Measurements from ENCODE around the gene INSIG1.

Gene INSIG1

GRCh38 chr7:155297517-155298287 is at the start of gene INSIG1:
Gene INSIG1, plus strand, starts transcription at chr7:155297878. Its CDS starts 408 bp downstream, at chr7:155298286.
- ATAC-seq (peak; percentile 60), DNase-seq (peak; percentile 91 to 96)
- H3K27ac Mint-ChIP-seq, result peak within 1 kb of the TSS; percentile 97 to 98
- H3K27me3 Mint-ChIP-seq, result peaks cover 16% of the 10 kb centered on the region
- H3K9me3 Mint-ChIP-seq, result no peaks in the 10 kb centered on the region
- H3K4me1 Mint-ChIP-seq, result peaks cover 40% of the 10 kb centered on the region
- peak within 1 kb of the TSS; percentile 93 to 97 for H3K4me3 Mint-ChIP-seq

- Mint-ChIP-seq H3K27ac (no peak overlapping the region), H3K27me3 (peaks cover 4% of the 10 kb centered on the region), H3K4me1 (no peaks in the 10 kb centered on the region), H3K4me3 (no peak overlapping the region), H3K9me3 (peaks cover 0 to 4% of the 10 kb centered on the region in 2 donors)
- ATAC-seq, result no peak
- DNase-seq, result no peak
These were observed 49.3 kb upstream of the INSIG1 start for GRCh38 chr7:155248366-155248756.

- DNase-seq, result no peak
- Mint-ChIP-seq H3K9me3 (no peaks in the 10 kb centered on the region), H3K4me3 (no peak overlapping the region), H3K27me3 (peaks cover 9% of the 10 kb centered on the region), H3K27ac (no peak overlapping the region), H3K4me1 (peaks cover 16% of the 10 kb centered on the region)
- no peak for ATAC-seq
These were observed 45.8 kb upstream of the INSIG1 start for GRCh38 chr7:155251831-155252230.

GRCh38 chr7:155252444-155252887 is 45.2 kb upstream of the INSIG1 start:
- H3K27me3 Mint-ChIP-seq, result peaks cover 9% of the 10 kb centered on the region
- DNase-seq (no peak), ATAC-seq (no peak)
- no peak overlapping the region for H3K4me3 Mint-ChIP-seq
- no peaks in the 10 kb centered on the region for H3K9me3 Mint-ChIP-seq
- H3K27ac Mint-ChIP-seq, result no peak overlapping the region
- H3K4me1 Mint-ChIP-seq, result peaks cover 20% of the 10 kb centered on the region

GRCh38 chr7:155252892-155253501 is 44.7 kb upstream of the INSIG1 start:
- Mint-ChIP-seq H3K27ac (no peak overlapping the region), H3K9me3 (no peaks in the 10 kb centered on the region), H3K27me3 (peaks cover 9% of the 10 kb centered on the region), H3K4me3 (no peak overlapping the region), H3K4me1 (peaks cover 20% of the 10 kb centered on the region)
- ATAC-seq (no peak), DNase-seq (no peak)

- H3K27ac Mint-ChIP-seq, result peak overlapping the region in 1 of 2 donors; percentile 80
- H3K9me3 Mint-ChIP-seq, result no peaks in the 10 kb centered on the region
- no peak overlapping the region for H3K4me3 Mint-ChIP-seq
- ATAC-seq (no peak), DNase-seq (no peak)
- peaks cover 20% of the 10 kb centered on the region for H3K4me1 Mint-ChIP-seq
- peaks cover 9% of the 10 kb centered on the region for H3K27me3 Mint-ChIP-seq
These were observed 43.7 kb upstream of the INSIG1 start for GRCh38 chr7:155254018-155254417.

- Mint-ChIP-seq H3K4me3 (no peak overlapping the region), H3K27me3 (peaks cover 9% of the 10 kb centered on the region), H3K4me1 (peaks cover 20% of the 10 kb centered on the region), H3K27ac (no peak overlapping the region), H3K9me3 (no peaks in the 10 kb centered on the region)
- ATAC-seq, result no peak
- no peak for DNase-seq
These were observed 42.6 kb upstream of the INSIG1 start for GRCh38 chr7:155255071-155255470.

- DNase-seq (no peak), ATAC-seq (no peak)
- H3K27ac Mint-ChIP-seq, result peak overlapping the region in 1 of 2 donors; percentile 19
- peaks cover 9% of the 10 kb centered on the region for H3K27me3 Mint-ChIP-seq
- H3K4me1 Mint-ChIP-seq, result peaks cover 20% of the 10 kb centered on the region
- H3K9me3 Mint-ChIP-seq, result no peaks in the 10 kb centered on the region
- no peak overlapping the region for H3K4me3 Mint-ChIP-seq
These were observed 42.1 kb upstream of the INSIG1 start for GRCh38 chr7:155255621-155256020.

- H3K27ac Mint-ChIP-seq, result no peak overlapping the region
- peaks cover 9% of the 10 kb centered on the region for H3K27me3 Mint-ChIP-seq
- no peak for DNase-seq
- no peak overlapping the region for H3K4me3 Mint-ChIP-seq
- H3K4me1 Mint-ChIP-seq, result peaks cover 20% of the 10 kb centered on the region
- ATAC-seq, result no peak
- no peaks in the 10 kb centered on the region for H3K9me3 Mint-ChIP-seq
These were observed 41.5 kb upstream of the INSIG1 start for GRCh38 chr7:155256081-155256760.

- ATAC-seq, result no peak
- Mint-ChIP-seq H3K4me1 (peaks cover 20% of the 10 kb centered on the region), H3K27ac (no peak overlapping the region), H3K27me3 (peaks cover 9% of the 10 kb centered on the region), H3K4me3 (no peak overlapping the region), H3K9me3 (no peaks in the 10 kb centered on the region)
- no peak for DNase-seq
These were observed 40.8 kb upstream of the INSIG1 start for GRCh38 chr7:155256761-155257481.

GRCh38 chr7:155257482-155258225 is 40.0 kb upstream of the INSIG1 start:
- H3K9me3 Mint-ChIP-seq, result no peaks in the 10 kb centered on the region
- DNase-seq (no peak), ATAC-seq (no peak)
- H3K27me3 Mint-ChIP-seq, result peaks cover 9% of the 10 kb centered on the region
- no peak overlapping the region for H3K4me3 Mint-ChIP-seq
- H3K4me1 Mint-ChIP-seq, result peaks cover 20% of the 10 kb centered on the region
- H3K27ac Mint-ChIP-seq, result no peak overlapping the region

- DNase-seq (no peak), ATAC-seq (no peak)
- H3K4me3 Mint-ChIP-seq, result no peak overlapping the region
These were observed 39.5 kb upstream of the INSIG1 start for GRCh38 chr7:155258226-155258560.

GRCh38 chr7:155259866-155260497 is 37.7 kb upstream of the INSIG1 start:
- DNase-seq, result no peak
- H3K9me3 Mint-ChIP-seq, result no peaks in the 10 kb centered on the region
- H3K27ac Mint-ChIP-seq, result no peak overlapping the region
- ATAC-seq, result no peak
- no peaks in the 10 kb centered on the region for H3K27me3 Mint-ChIP-seq
- peaks cover 18% of the 10 kb centered on the region for H3K4me1 Mint-ChIP-seq
- H3K4me3 Mint-ChIP-seq, result no peak overlapping the region

More at GRCh38 chr7:155258226-155258560, 39.5 kb upstream of the INSIG1 start:
- Mint-ChIP-seq H3K27ac (no peak overlapping the region), H3K9me3 (no peaks in the 10 kb centered on the region), H3K4me1 (peaks cover 20% of the 10 kb centered on the region), H3K27me3 (peaks cover 9% of the 10 kb centered on the region)

- no peak for DNase-seq
- ATAC-seq, result no peak
- H3K27ac Mint-ChIP-seq, result no peak overlapping the region
- no peak overlapping the region for H3K4me3 Mint-ChIP-seq
- peaks cover 13% of the 10 kb centered on the region for H3K4me1 Mint-ChIP-seq
- no peaks in the 10 kb centered on the region for H3K27me3 Mint-ChIP-seq
- H3K9me3 Mint-ChIP-seq, result no peaks in the 10 kb centered on the region
These were observed 37.2 kb upstream of the INSIG1 start for GRCh38 chr7:155260498-155260872.
